Stimulated activated CD4-positive, alpha-beta T cell treated with anti-CD3 and anti-CD28 coated beads, Interleukin-12 subunit alpha, Interleukin-12 subunit beta, amount 100 ng/mL, for 4 hours (primary cell): ENCODE data around the gene OR52K1.
"Not testable (repeated sequence)": the region's sequence is repeated elsewhere in the genome, so short reads cannot be mapped to it uniquely, and the experiment has no call there.

Experiments used
- DNase-seq: peaks from one replicate; pipeline ENCODE4 v3.0.0-alpha.2; 2020

The OR52K1 gene

DNA sequence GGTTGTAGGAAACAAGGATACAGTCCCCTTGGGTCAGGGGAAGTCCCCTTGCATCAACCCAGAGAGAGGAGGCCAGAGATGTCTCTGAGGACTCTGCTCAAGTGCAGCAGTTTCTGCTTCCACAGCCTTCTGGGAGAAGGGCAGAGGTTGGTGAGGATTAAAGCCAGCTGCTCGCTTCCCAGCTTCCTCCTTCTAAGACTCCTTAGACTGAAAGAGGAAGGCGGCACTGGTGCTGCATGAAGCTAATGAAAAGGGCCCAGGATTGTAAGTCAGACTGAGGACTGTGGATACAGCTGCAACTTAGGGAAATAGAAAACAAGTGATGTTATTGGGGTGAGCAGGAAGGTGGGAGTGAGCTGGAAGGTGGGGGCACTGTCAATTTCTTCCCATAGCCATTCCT is at the start of gene OR52K1:
TSS of gene OR52K1 (plus strand) at position 202 of the 400 bp plus-strand sequence. CDS start 6,255 bp downstream, outside the sequence.
- no peak for DNase-seq

DNA sequence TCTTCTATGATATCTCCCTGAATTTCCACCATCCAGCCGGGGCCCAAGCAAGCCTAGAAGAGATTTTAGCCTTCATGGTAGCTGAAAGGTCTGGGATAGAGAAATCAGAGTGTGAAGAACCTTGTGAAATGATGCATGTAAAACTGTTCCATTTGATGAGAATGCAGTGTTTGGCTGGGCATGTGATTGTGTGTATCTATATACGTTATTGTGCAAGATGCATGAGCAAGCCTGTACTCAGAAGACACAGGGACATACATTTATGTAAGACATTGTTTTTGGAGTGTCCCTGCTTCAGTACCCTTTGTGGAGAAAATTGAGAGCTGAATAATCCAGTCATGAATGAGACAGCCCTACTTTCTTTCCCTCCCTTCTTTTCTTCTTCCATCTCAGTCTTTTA is 48.6 kb upstream of the OR52K1 start:
- no peak for DNase-seq

DNA sequence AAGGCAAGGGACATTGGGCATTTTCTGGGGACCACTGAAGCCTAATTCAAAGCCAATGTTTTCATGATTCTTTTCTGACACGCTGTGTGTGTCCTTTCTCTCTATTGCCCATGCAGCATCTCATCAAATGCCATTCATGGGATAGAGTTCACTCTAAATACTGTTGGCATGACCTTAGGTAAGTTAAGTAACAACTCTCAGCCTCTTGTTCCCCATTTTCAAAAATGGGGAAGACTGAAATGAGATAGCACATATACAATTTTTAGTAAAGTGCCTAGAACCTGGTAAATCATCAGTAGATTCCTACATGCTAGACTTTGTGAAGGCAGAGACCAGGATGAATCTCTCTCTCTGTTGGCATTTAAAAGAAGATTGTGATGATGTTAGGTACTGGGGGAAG is 46.0 kb upstream of the OR52K1 start:
- no peak for DNase-seq

DNA sequence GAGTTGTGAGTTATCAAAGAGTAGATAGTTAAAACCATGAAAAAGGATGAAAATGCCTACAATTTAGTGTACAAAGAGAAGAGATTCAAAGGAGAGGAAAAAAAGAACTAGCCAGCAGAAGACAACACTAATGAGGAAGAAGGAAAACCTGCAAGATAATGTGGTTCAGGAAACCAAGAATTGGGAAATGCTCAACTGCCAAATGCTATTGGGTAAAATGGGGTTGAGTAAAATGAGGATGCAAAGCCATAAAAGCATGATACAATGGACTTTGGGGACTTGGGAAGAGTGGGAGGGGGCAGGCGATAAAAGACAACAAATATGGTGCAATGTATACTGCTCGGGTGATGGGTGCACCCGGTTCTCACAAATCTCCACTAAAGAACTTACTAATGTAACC is 40.9 kb upstream of the OR52K1 start:
- no peak for DNase-seq

DNA sequence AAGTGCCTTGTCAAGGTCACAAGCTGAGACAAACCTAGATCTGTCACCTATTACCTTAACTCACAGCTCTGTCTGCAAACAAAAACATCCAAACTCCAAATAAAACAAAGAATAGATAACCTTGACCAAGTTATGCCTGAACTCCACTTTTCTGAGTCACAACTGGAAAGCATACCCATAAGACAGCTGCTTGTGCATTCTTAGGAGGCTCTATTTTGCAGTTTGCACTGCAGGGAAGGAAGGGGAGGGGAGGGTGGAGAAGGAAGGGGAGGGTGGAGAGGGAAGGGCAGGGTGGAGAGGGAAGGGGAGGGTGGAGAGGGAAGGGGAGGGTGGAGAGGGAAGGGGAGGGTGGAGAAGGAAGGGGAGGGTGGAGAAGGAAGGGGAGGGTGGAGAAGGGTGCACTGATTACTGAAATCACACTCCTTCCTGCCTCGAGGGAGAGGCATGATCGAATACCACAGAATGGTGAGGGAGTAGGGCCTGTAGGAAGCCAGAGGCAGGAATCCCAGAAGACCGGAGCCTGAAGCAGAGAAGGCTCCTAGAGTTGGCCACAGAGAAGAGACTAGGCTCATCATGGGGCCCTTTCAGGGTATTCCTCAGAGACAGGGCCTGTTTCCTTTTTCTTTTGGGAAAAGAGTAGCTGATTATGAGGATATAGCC is 39.1 kb upstream of the OR52K1 start:
- DNase-seq: no peak

DNA sequence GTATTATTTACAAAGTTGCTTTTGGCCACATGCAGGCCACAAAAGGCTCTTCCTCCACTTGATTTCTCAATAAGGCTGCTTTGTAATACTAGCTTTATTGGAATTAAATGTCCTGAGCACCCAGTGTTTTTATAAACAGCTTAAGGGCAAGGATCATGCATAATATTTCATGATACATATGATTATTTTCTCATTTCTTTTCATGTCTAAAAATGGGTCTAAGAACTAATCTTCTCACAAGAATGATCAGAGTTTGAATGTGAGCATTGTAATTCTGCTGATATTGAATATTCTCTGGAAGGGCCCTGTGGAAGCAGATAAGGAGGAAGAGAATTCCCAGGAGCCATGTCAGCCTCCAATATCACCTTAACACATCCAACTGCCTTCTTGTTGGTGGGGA is 33.5 kb upstream of the OR52K1 start, which contains the start of gene OR52K2:
TSS of gene OR52K2 (plus strand) at position 301 of the 400 bp plus-strand sequence. CDS start at position 346, 45 bp downstream.
- no peak for DNase-seq

DNA sequence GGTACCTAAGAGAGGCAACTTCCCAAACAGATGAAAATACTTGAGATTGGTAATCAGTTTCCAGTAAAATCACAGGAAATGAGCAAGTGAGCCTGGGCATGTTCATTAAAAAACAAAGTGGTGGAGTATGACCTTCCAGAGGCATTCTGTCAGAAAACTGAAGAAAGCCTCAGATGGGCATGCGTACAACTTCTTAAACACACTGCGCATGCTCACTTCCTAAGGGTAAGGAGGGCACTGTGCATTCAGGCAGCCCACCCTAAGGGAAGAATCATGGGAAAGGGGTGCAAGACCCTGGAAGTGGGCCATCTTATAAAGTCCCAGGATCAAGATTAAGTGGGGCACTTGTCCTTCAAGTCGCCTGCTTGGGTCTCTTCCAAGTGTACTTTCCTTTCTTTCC is 29.3 kb upstream of the OR52K1 start:
- no peak for DNase-seq

DNA sequence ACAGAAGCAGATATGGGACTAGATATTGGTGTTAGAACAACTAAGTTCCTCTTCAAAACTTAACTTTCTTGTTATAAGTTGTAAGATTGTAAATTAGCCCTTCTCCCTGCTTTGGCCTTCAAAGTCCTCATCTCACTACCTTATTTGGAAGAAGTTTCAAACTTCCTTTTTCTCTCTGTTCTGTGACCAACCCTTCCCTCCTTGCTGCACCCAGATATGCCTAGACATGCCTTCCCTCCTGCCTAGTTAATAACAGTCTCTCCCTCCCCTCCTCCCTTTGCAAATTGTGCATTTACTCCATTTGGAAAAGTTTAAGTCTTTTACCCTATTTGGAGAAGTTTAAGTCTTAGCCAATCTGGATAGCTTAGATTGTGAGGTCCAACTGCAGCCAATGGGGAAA is 28.4 kb upstream of the OR52K1 start:
- DNase-seq: no peak

DNA sequence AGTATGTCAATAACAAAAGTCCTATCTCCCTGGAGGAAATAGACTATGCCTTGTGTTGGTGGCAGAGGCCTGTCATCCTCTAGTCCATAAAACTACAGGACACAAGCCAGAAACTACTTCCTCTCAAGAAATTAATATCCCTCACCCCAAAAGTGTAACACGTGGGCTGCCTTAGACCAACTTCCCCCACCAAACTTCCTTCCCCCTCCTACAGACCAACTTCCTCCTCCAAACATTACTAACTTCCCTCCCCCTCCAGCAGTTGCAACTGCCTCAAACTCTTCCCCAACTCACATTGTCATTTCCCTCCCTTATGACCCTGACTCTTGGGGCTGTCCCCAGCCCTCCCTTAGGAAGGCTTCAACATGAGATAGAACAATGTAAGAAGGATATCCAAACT is 27.0 kb upstream of the OR52K1 start:
- no peak for DNase-seq

DNA sequence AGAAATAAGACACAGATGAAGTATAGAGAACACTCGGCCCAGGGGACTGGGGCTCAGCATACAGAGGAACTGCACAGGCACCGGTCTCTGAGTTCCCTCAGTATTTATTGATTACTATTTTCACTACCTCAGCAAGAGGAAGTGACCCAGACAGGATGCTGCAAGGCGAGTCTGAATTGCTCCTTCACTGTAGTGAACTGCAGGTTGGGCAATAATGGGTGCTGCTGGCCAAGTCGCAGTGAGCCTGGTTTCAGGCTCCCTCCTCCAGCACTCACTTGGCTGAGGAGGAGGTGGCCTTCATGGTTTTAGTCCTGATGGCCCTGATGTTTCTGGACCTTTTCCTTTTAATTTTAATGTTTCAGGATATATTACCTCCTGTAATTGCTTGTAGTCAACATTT is 22.9 kb upstream of the OR52K1 start:
- DNase-seq: no peak

DNA sequence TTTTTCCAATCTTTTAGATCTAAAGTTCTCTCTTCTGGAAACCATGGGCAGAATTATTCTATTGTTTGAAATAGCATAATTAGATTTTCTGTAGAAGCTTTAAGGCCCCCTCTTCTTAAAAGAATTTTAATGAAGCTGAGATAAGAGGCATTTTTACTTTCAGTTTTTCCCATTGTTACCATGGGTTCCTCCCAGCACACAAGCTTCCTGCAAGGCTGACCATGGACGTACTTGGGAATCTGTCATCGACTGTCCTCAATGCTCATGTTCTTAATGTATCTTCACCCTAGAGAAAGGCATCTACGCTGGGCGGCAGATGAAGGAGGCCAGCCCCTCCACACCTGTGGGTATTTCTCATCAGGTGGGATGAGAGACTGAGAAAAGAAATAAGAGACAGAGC is 22.3 kb upstream of the OR52K1 start:
- no peak for DNase-seq

DNA sequence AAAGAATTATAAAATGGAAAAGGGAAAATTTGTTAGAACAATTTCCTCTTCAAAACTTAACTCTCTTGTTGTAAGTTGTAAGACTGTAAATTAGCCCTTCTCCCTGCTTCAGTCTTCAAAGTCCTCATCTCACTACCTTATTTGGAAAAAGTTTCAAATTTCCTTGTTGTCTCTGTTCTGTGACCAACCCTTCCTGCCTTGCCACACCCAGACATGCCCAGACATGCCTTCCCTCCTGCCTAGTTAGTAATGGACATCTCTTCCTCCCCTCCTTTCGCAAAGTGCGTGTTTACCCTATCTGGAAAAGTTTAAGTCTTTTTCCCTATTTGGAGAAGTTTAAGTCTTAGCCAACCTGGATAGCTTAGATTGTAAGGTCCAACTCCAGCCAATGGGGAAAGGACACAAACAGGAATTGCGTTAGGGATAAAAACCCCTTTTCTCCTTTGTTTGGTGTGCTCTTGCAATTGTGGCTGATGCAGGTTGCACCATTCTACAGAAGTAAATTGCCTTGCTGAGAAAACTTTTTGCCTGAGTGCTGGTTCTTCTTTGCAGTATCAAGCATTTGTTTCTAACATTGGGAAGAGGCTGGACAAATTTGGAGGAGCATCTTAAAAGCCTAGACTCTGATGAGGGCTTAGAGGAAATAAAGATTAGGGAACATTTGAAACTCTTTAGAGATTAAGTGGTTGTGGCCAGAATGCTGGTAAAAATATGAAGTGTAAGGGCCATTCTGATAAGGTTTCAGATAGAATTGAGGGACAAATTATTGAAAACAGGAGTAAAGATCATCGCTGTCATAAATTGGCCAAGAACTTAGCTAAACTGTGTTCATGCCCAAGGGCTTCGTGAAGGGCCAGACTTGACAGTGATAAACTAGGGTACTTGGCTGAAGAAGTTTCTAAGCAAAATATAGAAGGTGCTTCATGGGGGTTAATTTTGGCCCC is 18.0 kb upstream of the OR52K1 start:
- no peak for DNase-seq

DNA sequence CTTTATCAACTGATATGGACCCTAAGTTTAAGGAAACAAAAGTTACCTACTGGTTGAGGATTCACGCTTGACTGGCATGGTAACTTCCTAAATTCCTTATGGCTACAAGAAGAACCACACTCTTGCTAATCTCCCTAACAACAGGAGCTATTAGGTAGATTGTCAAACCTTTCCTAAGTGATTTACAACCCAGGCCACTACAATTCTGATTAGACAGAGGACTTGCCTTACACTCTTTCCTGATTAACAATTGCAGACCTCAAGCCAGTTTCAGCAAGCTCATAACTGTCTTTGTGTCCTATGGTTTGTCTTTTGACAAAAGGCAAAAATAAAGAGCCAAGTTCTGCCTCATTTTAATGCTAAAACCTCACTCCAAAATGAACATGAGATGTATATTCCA is 17.0 kb upstream of the OR52K1 start:
- DNase-seq: no peak

DNA sequence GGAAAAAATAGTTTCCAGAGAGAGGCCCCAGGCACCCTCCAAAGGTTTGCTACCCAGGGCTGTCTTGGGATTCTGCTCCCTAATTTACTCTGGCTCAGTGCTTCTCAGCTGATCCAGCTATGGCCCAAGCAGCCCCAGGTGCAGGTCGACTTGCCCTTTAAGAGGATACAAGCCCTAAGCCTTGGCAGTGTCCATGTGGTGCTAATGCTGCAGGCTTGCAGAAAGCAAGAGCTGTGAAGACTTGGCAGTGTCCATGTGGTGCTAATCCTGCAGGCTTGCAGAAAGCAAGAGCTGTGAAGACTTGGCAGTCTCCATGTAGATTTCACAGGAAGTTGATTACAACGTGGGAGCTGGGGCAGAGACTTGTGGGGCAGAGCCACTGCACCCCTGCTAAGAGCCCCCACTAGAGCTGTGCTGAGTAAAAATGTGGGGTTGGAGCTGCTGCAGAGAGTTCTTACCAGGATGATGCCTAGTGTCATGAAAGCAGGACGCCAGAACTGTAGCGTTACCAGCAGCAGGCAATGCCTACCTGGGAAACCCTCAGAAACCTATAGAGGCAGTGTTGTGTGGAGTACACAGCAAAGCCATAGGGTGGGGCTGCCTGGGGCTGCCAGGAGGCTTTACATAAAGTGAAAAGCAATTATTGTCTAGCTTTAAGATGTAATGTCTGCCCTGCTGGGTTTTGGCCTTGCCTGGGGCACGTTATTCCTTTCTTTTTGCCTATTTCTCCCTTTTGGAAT is 16.1 kb upstream of the OR52K1 start:
- no peak for DNase-seq

DNA sequence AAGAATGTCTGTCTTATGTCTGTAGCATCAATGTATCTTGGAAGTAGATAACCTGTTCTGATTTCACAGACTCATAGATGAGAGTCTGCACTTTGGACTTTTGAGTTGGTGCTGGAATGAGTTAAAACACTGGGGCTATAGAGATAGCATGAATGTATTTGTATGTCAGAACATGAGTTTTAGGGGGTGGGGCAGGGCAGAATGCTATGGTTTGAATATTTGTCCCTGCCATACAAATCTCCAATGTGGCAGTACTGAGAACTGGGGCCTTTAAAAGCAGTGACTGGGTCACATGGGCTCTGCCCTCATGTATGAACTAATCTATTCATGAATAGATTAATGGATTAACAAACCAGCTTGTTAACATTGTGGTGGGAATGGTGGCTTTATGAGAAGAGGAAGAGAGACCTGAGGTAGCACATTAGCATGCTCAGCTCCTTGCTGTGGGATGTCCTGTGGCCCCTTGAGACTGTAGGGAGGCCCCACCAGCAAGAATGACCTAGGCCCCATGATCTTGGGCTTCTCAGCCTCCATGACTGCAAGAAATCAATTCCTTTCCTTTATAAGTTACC is 15.5 kb upstream of the OR52K1 start:
- DNase-seq: no peak

DNA sequence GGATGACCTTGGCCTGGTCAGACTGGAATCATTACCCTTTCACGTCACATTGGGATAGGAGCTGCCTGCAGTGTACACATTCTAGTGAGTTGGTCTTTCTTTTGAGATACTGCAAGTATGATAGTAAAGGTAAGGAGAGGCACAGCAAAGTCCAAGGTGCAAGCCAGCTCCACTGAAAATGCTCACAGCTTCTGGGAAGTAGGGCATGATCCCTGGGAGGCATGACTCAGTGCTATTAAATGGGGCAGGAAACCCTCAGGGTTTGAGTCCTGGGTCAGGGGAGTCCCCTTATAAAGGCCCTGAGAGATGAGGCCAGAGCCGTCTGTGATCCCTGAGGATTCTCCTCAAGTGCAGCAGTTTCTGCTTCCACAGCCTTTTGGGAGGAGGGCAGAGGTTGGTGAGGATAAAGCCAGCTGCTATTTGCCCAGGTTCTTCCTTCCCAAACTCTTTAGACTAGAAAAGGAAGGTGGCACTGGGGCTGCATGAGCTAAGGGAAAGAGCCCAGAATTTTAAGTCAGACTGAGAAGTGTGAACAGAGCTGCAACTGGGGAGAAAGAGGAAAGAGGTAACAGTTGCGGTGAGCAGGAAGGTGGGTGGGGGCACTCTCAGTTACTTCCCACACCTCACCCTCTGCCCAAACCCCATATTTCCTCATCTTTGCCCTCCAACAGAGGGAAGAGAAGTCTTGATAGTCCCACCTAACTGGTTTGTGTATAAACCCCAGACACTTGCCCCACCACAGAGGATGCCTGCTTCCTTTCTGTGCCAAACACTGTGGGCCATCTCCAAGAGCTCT is 14.4 kb upstream of the OR52K1 start:
- no peak for DNase-seq

DNA sequence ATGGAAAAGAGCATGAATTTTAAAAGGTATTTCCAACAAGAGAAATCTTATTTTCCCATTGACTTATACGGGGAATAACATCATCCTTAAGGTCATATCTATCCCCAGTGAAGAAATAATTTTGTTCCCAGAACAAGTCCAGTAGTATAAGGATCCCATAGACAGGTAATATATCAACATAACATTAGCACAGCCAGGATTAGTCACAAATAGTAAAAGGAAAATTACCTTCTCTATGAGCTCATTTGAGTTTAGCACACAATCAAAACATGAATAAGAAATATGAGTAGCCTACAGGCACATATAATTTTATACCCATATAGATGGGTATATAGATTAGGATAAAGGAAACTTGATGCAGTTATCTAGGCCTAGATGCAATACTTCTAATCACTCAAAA is 2.8 kb upstream of the OR52K1 start:
- DNase-seq: no peak

DNA sequence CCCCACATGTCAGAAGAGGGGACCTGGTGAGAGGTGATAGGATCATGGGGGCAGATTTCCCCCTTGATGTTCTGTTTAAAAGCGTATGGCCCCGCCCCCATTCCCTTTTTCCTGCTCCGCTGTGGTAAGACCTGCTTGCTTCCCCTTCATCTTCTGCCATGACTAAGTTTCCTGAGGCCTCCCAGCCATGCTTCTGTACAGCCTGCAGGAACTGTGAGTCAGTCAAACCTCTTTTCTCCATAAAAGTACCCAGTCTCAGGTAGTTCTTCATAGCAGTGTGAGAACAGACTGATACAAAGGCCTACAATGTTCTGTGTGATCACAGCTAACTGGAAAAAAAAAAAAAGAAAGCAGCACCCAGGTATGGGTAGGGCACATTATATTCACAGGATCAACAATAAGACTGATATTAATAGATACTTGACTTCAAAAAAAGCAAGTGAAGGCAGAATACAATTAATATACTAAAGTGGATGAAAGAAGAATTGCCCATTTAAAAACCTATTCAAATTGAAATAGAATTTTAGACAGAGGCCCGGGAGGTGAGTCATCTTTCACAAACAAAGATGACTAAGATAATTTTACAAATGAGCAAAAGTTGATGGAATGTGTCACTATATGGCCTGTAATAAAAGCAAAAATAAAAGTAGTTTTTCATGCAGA is 1.7 kb upstream of the OR52K1 start:
- no peak for DNase-seq

DNA sequence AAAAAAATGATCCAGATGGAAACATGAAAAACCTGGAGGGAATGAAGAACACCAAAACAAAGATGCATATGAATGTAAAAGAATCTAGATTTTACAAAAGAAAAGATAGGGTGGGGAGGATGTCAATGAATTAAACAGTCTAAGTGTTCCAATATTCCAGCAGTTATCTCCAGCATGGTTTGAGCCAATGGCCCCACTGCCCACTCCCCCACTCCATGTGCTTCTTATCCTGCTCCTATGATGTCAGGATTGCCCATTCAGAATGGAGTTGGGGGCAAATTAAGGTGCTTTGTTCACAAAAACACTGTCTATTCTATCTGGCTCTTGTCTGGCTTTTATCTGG is 1.2 kb upstream of the OR52K1 start:
- DNase-seq: no peak

DNA sequence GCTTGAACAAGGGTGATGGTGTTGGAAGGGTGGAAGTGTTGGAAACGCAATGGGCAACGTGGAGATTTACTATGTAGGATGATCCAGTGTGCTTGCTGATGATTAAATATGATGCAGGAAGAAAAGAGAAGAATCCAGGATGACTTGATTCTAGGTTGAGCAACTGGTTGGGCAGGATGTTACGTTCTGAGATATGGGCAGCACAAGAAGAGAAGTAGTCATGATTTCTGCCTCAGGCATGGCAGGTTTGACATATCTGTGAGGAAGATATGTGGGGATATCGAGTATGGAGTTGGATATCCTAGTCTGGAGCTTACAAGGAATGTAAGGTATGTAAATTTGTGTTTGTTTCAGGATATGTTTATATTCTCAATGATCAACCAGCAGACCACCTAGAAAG is 1.9 kb downstream of the OR52K1 start:
- DNase-seq: no peak

DNA sequence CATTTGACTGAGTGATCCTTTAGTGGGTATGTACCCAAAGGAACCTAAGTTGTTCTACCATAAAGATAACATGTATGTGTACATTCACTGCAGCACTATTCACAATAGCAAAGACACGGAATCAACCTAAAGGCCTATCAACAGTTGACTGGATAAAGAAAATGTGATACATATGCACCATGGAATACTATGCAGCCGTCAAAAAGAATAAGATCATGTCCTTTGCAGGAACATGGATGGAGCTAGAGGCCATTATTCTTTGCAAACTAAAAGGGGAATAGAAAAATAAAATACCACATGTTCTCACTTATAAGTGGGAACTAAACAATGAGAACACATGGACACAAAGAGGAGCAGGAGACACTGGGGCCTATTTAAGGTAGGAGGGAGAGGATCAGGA is 9.0 kb downstream of the OR52K1 start:
- not testable (repeated sequence) for DNase-seq
